Activated CD8-positive, alpha-beta memory T cell treated with anti-CD3 and anti-CD28 coated beads, Interleukin-2, amount 50 U/mL, for 4 hours (primary cell): ENCODE data around the gene OTUD1.

ENCODE experiments used
- DNase-seq: peaks from one replicate; pipeline ENCODE4 v3.0.0-alpha.2; 2020

Gene OTUD1

GRCh38 chr10:23469596-23470237 lies 30.8 kb downstream of the OTUD1 start:
- DNase-seq: no peak

DNA sequence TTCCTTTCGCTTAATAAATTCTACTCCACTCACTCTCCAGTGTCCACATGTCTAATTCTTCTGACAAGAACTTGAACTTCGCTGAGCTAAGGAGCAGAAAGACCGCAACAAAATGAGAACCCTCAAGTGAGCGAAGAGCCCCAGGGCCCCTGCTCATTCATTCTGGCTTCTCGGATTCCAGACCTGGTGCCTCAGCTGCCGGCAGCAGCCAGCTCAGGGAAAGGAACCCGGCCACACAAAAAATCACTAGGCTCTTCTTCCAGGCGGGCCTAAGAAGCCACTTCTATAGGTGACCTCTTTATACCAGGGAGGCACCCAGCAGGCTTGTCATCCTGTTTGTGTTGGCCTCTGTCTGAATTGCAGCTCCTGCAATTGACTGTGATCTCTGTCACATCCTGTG lies 33.3 kb downstream of the OTUD1 start:
- DNase-seq: no peak

- no peak for DNase-seq
These were observed 35.2 kb downstream of the OTUD1 start for GRCh38 chr10:23474081-23474480.

DNA sequence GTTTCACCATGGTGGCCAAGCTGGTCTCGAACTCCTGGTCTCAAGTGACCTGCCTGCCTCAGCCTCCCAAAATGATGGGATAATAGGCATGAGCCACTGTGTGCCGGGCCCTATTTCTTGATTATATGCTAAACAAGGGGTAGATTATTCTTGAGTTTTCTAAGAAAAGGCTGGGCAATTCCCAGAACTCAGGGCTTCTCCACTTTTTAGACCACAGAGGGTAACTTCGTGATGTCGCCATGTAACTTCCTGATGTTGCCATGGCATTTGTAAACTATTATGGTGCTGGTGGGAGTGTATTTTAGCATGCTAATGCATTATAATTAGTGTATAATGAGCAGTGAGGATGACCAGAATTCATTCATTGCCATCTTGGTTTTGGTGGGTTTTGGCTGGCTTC lies 35.8 kb downstream of the OTUD1 start:
- no peak for DNase-seq

- DNase-seq: no peak
These were observed 39.7 kb downstream of the OTUD1 start for GRCh38 chr10:23478570-23478969.

DNA sequence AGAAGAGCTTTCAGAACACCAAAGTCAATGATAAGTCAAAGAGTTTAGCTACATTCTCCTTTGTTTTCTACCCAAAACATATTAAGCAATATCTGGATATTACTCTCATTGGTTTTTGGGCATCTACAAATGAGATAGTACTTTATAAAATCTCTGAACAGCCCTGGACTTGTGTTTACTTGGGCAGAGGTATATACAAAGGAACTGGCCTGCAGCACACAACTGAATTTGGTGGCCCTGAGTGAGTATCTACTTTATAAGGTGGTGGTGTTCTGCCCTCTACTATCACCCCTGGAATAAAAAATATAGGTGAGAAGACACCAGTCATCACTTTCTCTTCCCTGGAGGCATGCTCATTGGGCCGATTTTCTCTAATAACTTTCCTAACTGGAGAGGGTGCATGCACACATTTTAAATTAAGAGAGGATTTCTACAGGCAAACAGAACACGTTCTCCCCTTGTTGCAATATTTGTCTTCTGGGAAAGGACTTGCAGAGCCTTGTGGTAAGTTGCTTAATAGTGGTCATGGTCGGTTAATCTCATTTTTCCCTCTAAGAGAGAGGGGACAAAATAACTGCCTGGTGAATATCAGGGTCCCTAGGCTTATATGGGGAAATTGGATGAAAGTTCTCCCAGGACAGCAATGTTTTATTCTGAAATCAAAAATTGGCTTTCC lies 41.1 kb downstream of the OTUD1 start:
- no peak for DNase-seq

GRCh38 chr10:23481363-23481961 lies 42.6 kb downstream of the OTUD1 start:
- DNase-seq: no peak

DNA sequence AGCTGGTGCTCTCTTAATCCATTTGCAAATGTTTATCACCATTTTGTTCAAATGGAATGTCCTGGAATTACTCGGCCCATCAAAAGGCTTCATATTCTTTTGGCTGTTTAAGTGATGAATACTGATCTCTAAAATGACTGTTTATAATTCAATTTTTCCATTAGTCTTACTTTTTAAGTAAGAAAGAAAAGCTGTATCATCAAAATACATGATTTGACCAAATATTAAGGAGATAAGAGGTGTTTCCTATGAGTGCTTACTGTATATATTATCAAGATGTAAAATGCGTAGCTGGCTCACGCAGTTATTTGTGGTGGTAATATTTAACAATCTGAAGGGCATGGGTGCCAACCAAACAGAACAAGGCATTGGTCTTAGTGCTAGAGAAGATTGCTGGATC lies 51.2 kb downstream of the OTUD1 start:
- DNase-seq: no peak
